CD14-positive monocyte (primary cell): ENCODE measurements around the gene ZNF124. TPM values are rescaled to one million over a fixed set of nuclear protein-coding genes. Genes with fewer than 3 reads are reported as not detected.

Experiments used
- DNase-seq, 3 donors: peaks; one replicate each; pipeline ENCODE4 v3.0.0-alpha.2; 2011 to 2022
- H2AFZ ChIP-seq: 2 replicates; pipeline ENCODE4 v1.6.0; 2012; ENCODE audit warnings: mild to moderate bottlenecking, low read depth, low read length, inconsistent platforms; ENCODE audit not compliant: insufficient read depth, poor library complexity, severe bottlenecking
- H3K27ac ChIP-seq, 2 donors: 1 replicate in 1 of 2; 2 replicates in 1 of 2; pipeline ENCODE4 v1.5.1; 2012 to 2013; ENCODE audit warnings: low read length in 2 of 2, control low read depth in 1 of 2, inconsistent platforms in 1 of 2, low read depth in 1 of 2, mild to moderate bottlenecking in 1 of 2
- H3K27me3 ChIP-seq, 2 donors: one replicate each; pipeline versions ENCODE4 v1.6.0 to v1.6.1; 2011 to 2013; ENCODE audit warnings: low read length in 2 of 2; ENCODE audit not compliant: control insufficient read depth in 2 of 2, insufficient read depth in 2 of 2
- H3K36me3 ChIP-seq, 2 donors: replicated peaks in 1 of 2; 1 replicate in 1 of 2; 2 replicates in 1 of 2; pipeline versions ENCODE4 v1.5.1 to v1.6.1; 2012 to 2013; ENCODE audit warnings: low read length in 2 of 2, control low read depth in 1 of 2, inconsistent platforms in 1 of 2, mild to moderate bottlenecking in 1 of 2; ENCODE audit not compliant: insufficient read depth in 2 of 2, control insufficient read depth in 1 of 2
- H3K4me1 ChIP-seq, 2 donors: 1 replicate in 1 of 2; 2 replicates in 1 of 2; pipeline versions ENCODE4 v1.5.1 to v1.6.1; 2012 to 2013; ENCODE audit warnings: low read length in 2 of 2, control low read depth in 1 of 2, inconsistent platforms in 1 of 2, mild to moderate bottlenecking in 1 of 2, moderate library complexity in 1 of 2; ENCODE audit not compliant: insufficient read depth in 2 of 2, control insufficient read depth in 1 of 2
- H3K4me2 ChIP-seq: replicated peaks from 2 replicates; pipeline ENCODE3; 2012; ENCODE audit warnings: low read length, moderate library complexity, mild to moderate bottlenecking; ENCODE audit not compliant: poor library complexity, severe bottlenecking; ENCODE audit errors: extremely low read depth
- H3K4me3 ChIP-seq, 3 experiments: fragments of 200-600 bp in 1 of 3; sonication (generic) in 1 of 3; replicated peaks in 1 of 3; 1 replicate in 2 of 3; 2 replicates in 1 of 3; pipeline ENCODE4 v1.5.1; 2011 to 2013; ENCODE audit warnings: low read length in 3 of 3, mild to moderate bottlenecking in 3 of 3, control low read depth in 2 of 3, low read depth in 2 of 3, inconsistent platforms in 1 of 3, moderate library complexity in 1 of 3
- H3K79me2 ChIP-seq: 2 replicates; pipeline ENCODE4 v1.6.0; 2012; ENCODE audit warnings: mild to moderate bottlenecking, control low read depth, inconsistent platforms, low read length, moderate library complexity; ENCODE audit not compliant: insufficient read depth
- H3K9ac ChIP-seq: 2 replicates; pipeline ENCODE4 v1.6.0; 2017; ENCODE audit warnings: low read length, mild to moderate bottlenecking; ENCODE audit not compliant: insufficient read depth, poor library complexity, severe bottlenecking
- H3K9me3 ChIP-seq, 2 donors: replicated peaks in 1 of 2; 1 replicate in 1 of 2; 2 replicates in 1 of 2; pipeline versions ENCODE4 v1.5.1 to v1.6.1; 2012 to 2013; ENCODE audit warnings: low read length in 2 of 2, control low read depth in 1 of 2; ENCODE audit not compliant: control insufficient read depth in 1 of 2, insufficient read depth in 1 of 2
- H4K20me1 ChIP-seq: 2 replicates; pipeline ENCODE4 v1.6.0; 2012; ENCODE audit warnings: mild to moderate bottlenecking, low read length, control low read depth, moderate library complexity; ENCODE audit not compliant: insufficient read depth
- H3K27ac Mint-ChIP-seq, 7 donors: one replicate each; pipeline ENCODE4 v1.8.0; 2020; ENCODE audit warnings: mild to moderate bottlenecking in 7 of 7, mixed read lengths in 7 of 7, moderate library complexity in 6 of 7, inconsistent platforms in 2 of 7
- H3K27me3 Mint-ChIP-seq, 3 donors: one replicate each; pipeline ENCODE4 v1.8.0; 2021 to 2022; ENCODE audit warnings: low read depth in 3 of 3, mild to moderate bottlenecking in 3 of 3, mixed read lengths in 3 of 3, moderate library complexity in 3 of 3, inconsistent platforms in 1 of 3
- H3K36me3 Mint-ChIP-seq, 2 donors: one replicate each; pipeline ENCODE4 v1.8.0; 2020; ENCODE audit warnings: mixed read lengths in 2 of 2, inconsistent platforms in 1 of 2, mild to moderate bottlenecking in 1 of 2
- H3K4me1 Mint-ChIP-seq: one replicate; pipeline ENCODE4 v1.8.0; 2020; ENCODE audit warnings: mild to moderate bottlenecking, mixed read lengths
- H3K4me3 Mint-ChIP-seq, 2 donors: one replicate each; pipeline ENCODE4 v1.8.0; 2020; ENCODE audit warnings: mild to moderate bottlenecking in 2 of 2, mixed read lengths in 2 of 2, moderate library complexity in 1 of 2
- H3K9me3 Mint-ChIP-seq, 7 donors: one replicate each; pipeline ENCODE4 v1.8.0; 2020 to 2022; ENCODE audit warnings: mixed read lengths in 7 of 7, mild to moderate bottlenecking in 6 of 7, moderate library complexity in 6 of 7, inconsistent platforms in 2 of 7
- CTCF ChIP-seq: fragments of 200-600 bp; IDR thresholded peaks from one replicate; pipeline ENCODE4 v1.8.0; 2022; ENCODE audit warnings: antibody characterized with exemption, mild to moderate bottlenecking
- WGBS: methylation state at CpG from one replicate; pipeline ENCODE4 v1.1.5; 2013; ENCODE audit warnings: missing lambda C conversion rate; ENCODE audit not compliant: insufficient coverage; 5-methylcytosine and 5-hydroxymethylcytosine counted together
- intact Hi-C, 2 donors: fragments of 100-400 bp; cut with micrococcal nuclease; formaldehyde crosslinking; loops; one replicate each; pipeline versions ENCODE4 v1.15.0 to v1.15.1; 2023
- polyA plus RNA-seq, 3 donors: library from polyadenylated mRNA; depleted of rRNA in 1 of 3; unstranded in 2 of 3; stranded (reverse) in 1 of 3; fragments of 300-500 nt in 2 of 3; fragments of >200 nt in 1 of 3; fragmentation: Illumina TruSeq in 2 of 3; gene quantifications; 1 replicate in 2 of 3; 2 replicates in 1 of 3; pipeline ENCODE4 v1.2.3, GENCODE V29; 2012 to 2021

ZNF124 gene
- polyA plus RNA-seq, 3 donors = 2.6 to 5.5 (median 5.2) TPM

- Histone ChIP-seq H3K79me2 (no peaks in the 10 kb centered on the region), H3K27me3 (peaks cover 25 to 56% of the 10 kb centered on the region in 2 donors), H3K9ac (peak overlapping the region; percentile 65), H3K9me3 (peaks cover 0 to 14% of the 10 kb centered on the region in 2 donors), H3K36me3 (no peaks in the 10 kb centered on the region), H3K4me2 (peak overlapping the region; percentile 88), H3K4me1 (peaks cover 12 to 18% of the 10 kb centered on the region in 2 donors), H2AFZ (peak overlapping the region; percentile 83), H3K4me3 (peak overlapping the region; percentile 14 to 75 (median 37)), H4K20me1 (no peaks in the 10 kb centered on the region), H3K27ac (no peak overlapping the region)
- H3K36me3 Mint-ChIP-seq = peaks cover 5 to 7% of the 10 kb centered on the region in 2 donors
- no peak for TF ChIP-seq CTCF
- H3K4me1 Mint-ChIP-seq = peaks cover 10% of the 10 kb centered on the region
- peaks cover 3 to 29% (median 17%) of the 10 kb centered on the region in 7 donors for H3K9me3 Mint-ChIP-seq
- peak; percentile 21 to 40 (median 38) for DNase-seq
- peak overlapping the region in 1 of 7 donors; percentile 46 for H3K27ac Mint-ChIP-seq
- peaks cover 46 to 71% (median 63%) of the 10 kb centered on the region in 3 donors for H3K27me3 Mint-ChIP-seq
- intact Hi-C loops = no loop called here
- H3K4me3 Mint-ChIP-seq = peak overlapping the region; percentile 71 to 91
- 1% methylated on average over 76 of the region's 78 CpGs for WGBS
These were observed 59.9 kb downstream of the ZNF124 start for GRCh38 chr1:247111700-247112478.

- Histone ChIP-seq H3K4me2 (peak overlapping the region; percentile 88), H4K20me1 (no peaks in the 10 kb centered on the region), H3K27me3 (peaks cover 25 to 56% of the 10 kb centered on the region in 2 donors), H3K9me3 (peaks cover 5 to 20% of the 10 kb centered on the region in 2 donors), H3K4me1 (peaks cover 12 to 18% of the 10 kb centered on the region in 2 donors), H3K79me2 (no peaks in the 10 kb centered on the region), H3K9ac (peak overlapping the region; percentile 65), H2AFZ (peak overlapping the region; percentile 83), H3K36me3 (no peaks in the 10 kb centered on the region), H3K27ac (no peak overlapping the region), H3K4me3 (peak overlapping the region; percentile 14 to 75 (median 27))
- H3K27me3 Mint-ChIP-seq = peaks cover 46 to 71% (median 65%) of the 10 kb centered on the region in 3 donors
- H3K9me3 Mint-ChIP-seq = peaks cover 3 to 33% (median 21%) of the 10 kb centered on the region in 7 donors
- no peak overlapping the region for H3K27ac Mint-ChIP-seq
- H3K36me3 Mint-ChIP-seq = peaks cover 5 to 7% of the 10 kb centered on the region in 2 donors
- under 1% methylated on average over 62 of the region's 62 CpGs for WGBS
- H3K4me3 Mint-ChIP-seq = peak overlapping the region; percentile 78 to 94
- no peak for DNase-seq
- intact Hi-C loops = no loop called here
- no peak for TF ChIP-seq CTCF
- peaks cover 10% of the 10 kb centered on the region for H3K4me1 Mint-ChIP-seq
These were observed 60.5 kb downstream of the ZNF124 start for GRCh38 chr1:247111259-247111699.
